Esophagus squamous epithelium (tissue), 4 donors: ENCODE results near the gene ATP6V0D1.

ENCODE experiments used
- CTCF ChIP-seq, 6 experiments: fragments of 450-650 bp in 4 of 6; fragments of 200-600 bp in 2 of 6; sonication (generic) in 2 of 6; IDR thresholded peaks; one replicate each; pipeline ENCODE4 v1.5.1; 2016 to 2019; ENCODE audit warnings: antibody characterized with exemption in 6 of 6, mild to moderate bottlenecking in 4 of 6, moderate library complexity in 4 of 6
- POLR2A ChIP-seq, 4 donors: fragments of 450-650 bp; IDR thresholded peaks; one replicate each; pipeline ENCODE4 v1.6.1; 2017; ENCODE audit warnings: antibody characterized with exemption in 4 of 4, mild to moderate bottlenecking in 4 of 4, moderate library complexity in 3 of 4

- no peak for TF ChIP-seq CTCF (IDR thresholded peaks at IDR 0.05)
- no peak for TF ChIP-seq POLR2A (IDR thresholded peaks at IDR 0.05)
Observed at GRCh38 chr16:67519242-67519641, 38.3 kb upstream of the ATP6V0D1 start.
